Fibroblast of skin of left quadriceps (primary cell): ENCODE data around the gene FBXO39.
"Not testable (repeated sequence)": the region's sequence is repeated elsewhere in the genome, so short reads cannot be mapped to it uniquely, and the experiment has no call there.

Experiments
- DNase-seq, 2 experiments: peaks; one replicate each; pipeline ENCODE4 v3.0.0-alpha.2; 2013; ENCODE audit warnings: low read depth in 2 of 2

Gene FBXO39

GRCh38 chr17:6775871-6776405 is at the start of gene FBXO39:
Gene FBXO39 (plus strand): TSS chr17:6776215. CDS start chr17:6779869, 3,654 bp downstream.
- DNase-seq: no peak

- no peak for DNase-seq
Measured at GRCh38 chr17:6729531-6729930, 46.5 kb upstream of the FBXO39 start.

GRCh38 chr17:6746665-6747064 is 29.4 kb upstream of the FBXO39 start:
- DNase-seq: not testable (repeated sequence)

- DNase-seq: no peak
Measured at GRCh38 chr17:6748617-6749016, 27.4 kb upstream of the FBXO39 start.

- peak in 1 of 2 experiments; percentile 10 for DNase-seq
Measured at GRCh38 chr17:6749519-6749918, 26.5 kb upstream of the FBXO39 start.

GRCh38 chr17:6752068-6752909 is 23.7 kb upstream of the FBXO39 start:
- peak; percentile 99 for DNase-seq

- peak; percentile 79 to 80 for DNase-seq
Measured at GRCh38 chr17:6753006-6753445, 23.0 kb upstream of the FBXO39 start.

GRCh38 chr17:6753546-6753945 is 22.5 kb upstream of the FBXO39 start:
- DNase-seq: no peak

- DNase-seq: peak; percentile 15 to 17
Measured at GRCh38 chr17:6755281-6755680, 20.7 kb upstream of the FBXO39 start.

GRCh38 chr17:6755731-6756184 is 20.3 kb upstream of the FBXO39 start, which contains the start of gene XAF1:
Gene XAF1 (plus strand): TSS chr17:6756046. CDS start chr17:6756079, 33 bp downstream.
- no peak for DNase-seq

- no peak for DNase-seq
Measured at GRCh38 chr17:6756425-6757031, 19.5 kb upstream of the FBXO39 start.

GRCh38 chr17:6757747-6758146 is 18.3 kb upstream of the FBXO39 start:
- no peak for DNase-seq

GRCh38 chr17:6761779-6762178 is 14.2 kb upstream of the FBXO39 start:
- DNase-seq: no peak

- no peak for DNase-seq
Measured at GRCh38 chr17:6768447-6768846, 7.6 kb upstream of the FBXO39 start.

- no peak for DNase-seq
Measured at GRCh38 chr17:6772016-6772415, 4.0 kb upstream of the FBXO39 start.

- not testable (repeated sequence) for DNase-seq
Measured at GRCh38 chr17:6774906-6775305, 1.1 kb upstream of the FBXO39 start.

GRCh38 chr17:6779411-6779810 is 3.4 kb downstream of the FBXO39 start:
- DNase-seq: no peak

GRCh38 chr17:6780001-6780400 is 4.0 kb downstream of the FBXO39 start:
- DNase-seq: no peak

GRCh38 chr17:6780886-6781285 is 4.9 kb downstream of the FBXO39 start:
- DNase-seq: no peak

- DNase-seq: no peak
Measured at GRCh38 chr17:6782244-6782643, 6.2 kb downstream of the FBXO39 start.

GRCh38 chr17:6786618-6787017 is 10.6 kb downstream of the FBXO39 start:
- peak; percentile 25 to 27 for DNase-seq

GRCh38 chr17:6787081-6787693 is 11.2 kb downstream of the FBXO39 start:
- no peak for DNase-seq
